DOHH2 (cell line): Measurements from ENCODE around the gene RIMBP2.

Experiments
- H3F3A ChIP-seq: fragments of 200-600 bp; sonication (generic), shearing (Covaris generic); 2 replicates; pipeline ENCODE4 v1.6.0; 2016; ENCODE audit warnings: antibody characterized with exemption, mild to moderate bottlenecking; ENCODE audit not compliant: control insufficient read depth, insufficient read depth
- H3K27ac ChIP-seq: fragments of 200-600 bp; sonication (generic); 2 replicates; pipeline ENCODE4 v1.5.1; 2014; ENCODE audit warnings: low read depth, mild to moderate bottlenecking, low read length, moderate library complexity
- H3K27me3 ChIP-seq: fragments of 200-600 bp; sonication (generic); 2 replicates; pipeline ENCODE4 v1.6.1; 2014; ENCODE audit warnings: mild to moderate bottlenecking, low read length, mixed read lengths; ENCODE audit not compliant: control insufficient read depth
- H3K36me3 ChIP-seq: fragments of 200-600 bp; sonication (generic); 2 replicates; pipeline ENCODE4 v1.6.1; 2014; ENCODE audit warnings: mild to moderate bottlenecking, low read length, moderate library complexity, mixed read lengths; ENCODE audit not compliant: control insufficient read depth
- H3K4me1 ChIP-seq: fragments of 200-600 bp; sonication (generic); 2 replicates; pipeline ENCODE4 v1.6.1; 2014; ENCODE audit warnings: mild to moderate bottlenecking, low read length, mixed read lengths; ENCODE audit not compliant: control insufficient read depth
- H3K4me2 ChIP-seq: fragments of 200-600 bp; sonication (generic); 2 replicates; pipeline ENCODE4 v1.6.0; 2014; ENCODE audit warnings: mild to moderate bottlenecking, low read length, moderate library complexity
- H3K4me3 ChIP-seq: fragments of 200-600 bp; sonication (generic); 2 replicates; pipeline ENCODE4 v1.5.1; 2014; ENCODE audit warnings: mild to moderate bottlenecking, low read length, mixed read lengths
- H3K79me2 ChIP-seq: fragments of 200-600 bp; sonication (generic); 2 replicates; pipeline ENCODE4 v1.6.1; 2014; ENCODE audit warnings: mild to moderate bottlenecking, low read length, mixed read lengths; ENCODE audit not compliant: control insufficient read depth
- H3K9me2 ChIP-seq: fragments of 200-600 bp; sonication (generic); replicated peaks from 2 replicates; pipeline ENCODE4 v1.6.1; 2014; ENCODE audit warnings: mild to moderate bottlenecking, low read length, mixed read lengths; ENCODE audit not compliant: control insufficient read depth
- H3K9me3 ChIP-seq: fragments of 200-600 bp; sonication (generic); 2 replicates; pipeline ENCODE4 v1.6.1; 2014; ENCODE audit warnings: antibody characterized with exemption, low read length, mixed read lengths; ENCODE audit not compliant: control insufficient read depth, insufficient read depth
- H4K20me1 ChIP-seq: fragments of 200-600 bp; sonication (generic); 2 replicates; pipeline ENCODE4 v1.6.0; 2014; ENCODE audit warnings: low read depth, mild to moderate bottlenecking, antibody characterized with exemption, low read length, moderate library complexity; ENCODE audit not compliant: control insufficient read depth, insufficient read depth
- EZH2phosphoT487 ChIP-seq: fragments of 200-600 bp; sonication (generic); IDR thresholded peaks from 2 replicates; pipeline ENCODE4 v1.6.1; 2017; ENCODE audit warnings: borderline replicate concordance, mild to moderate bottlenecking, antibody characterized with exemption, low read length, moderate library complexity, mixed read lengths
- TF ChIP-seq, protein P1 (sequence below): fragments of 200-600 bp; sonication (generic); IDR thresholded peaks from one replicate; pipeline ENCODE4 v1.5.1; 2014; ENCODE audit warnings: antibody characterized with exemption, mild to moderate bottlenecking, low read depth, low read length; ENCODE audit not compliant: poor library complexity, severe bottlenecking

Gene RIMBP2

DNA sequence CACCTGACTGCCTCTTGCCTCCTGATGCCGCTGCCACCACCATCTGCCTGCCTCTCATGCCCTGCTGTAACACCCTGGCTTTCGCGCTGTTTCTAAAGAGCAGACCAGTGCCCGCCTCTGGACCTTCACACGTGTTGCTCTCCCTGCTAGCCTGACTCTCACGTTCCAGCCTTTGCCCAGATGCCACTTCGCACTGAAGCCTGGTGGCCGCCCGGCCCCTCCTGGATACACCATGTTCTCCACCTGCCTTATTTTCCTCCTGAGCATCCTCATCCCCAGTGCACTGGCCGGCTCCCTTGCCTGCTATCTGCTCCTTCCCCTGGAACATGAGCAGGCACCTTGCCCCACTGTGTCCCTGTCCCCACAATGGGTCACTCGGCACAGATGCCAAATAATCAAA lies 231.9 kb downstream of the RIMBP2 start:
- Histone ChIP-seq H3K27ac (no peak overlapping the region), H3K4me2 (no peak overlapping the region), H4K20me1 (no peaks in the 10 kb centered on the region), H3K9me3 (no peaks in the 10 kb centered on the region), H3F3A (no peaks in the 10 kb centered on the region), H3K9me2 (no peaks in the 10 kb centered on the region), H3K4me1 (no peaks in the 10 kb centered on the region), H3K4me3 (no peak overlapping the region), H3K27me3 (no peaks in the 10 kb centered on the region), H3K79me2 (no peaks in the 10 kb centered on the region), H3K36me3 (no peaks in the 10 kb centered on the region)
- TF ChIP-seq, protein P1, sequence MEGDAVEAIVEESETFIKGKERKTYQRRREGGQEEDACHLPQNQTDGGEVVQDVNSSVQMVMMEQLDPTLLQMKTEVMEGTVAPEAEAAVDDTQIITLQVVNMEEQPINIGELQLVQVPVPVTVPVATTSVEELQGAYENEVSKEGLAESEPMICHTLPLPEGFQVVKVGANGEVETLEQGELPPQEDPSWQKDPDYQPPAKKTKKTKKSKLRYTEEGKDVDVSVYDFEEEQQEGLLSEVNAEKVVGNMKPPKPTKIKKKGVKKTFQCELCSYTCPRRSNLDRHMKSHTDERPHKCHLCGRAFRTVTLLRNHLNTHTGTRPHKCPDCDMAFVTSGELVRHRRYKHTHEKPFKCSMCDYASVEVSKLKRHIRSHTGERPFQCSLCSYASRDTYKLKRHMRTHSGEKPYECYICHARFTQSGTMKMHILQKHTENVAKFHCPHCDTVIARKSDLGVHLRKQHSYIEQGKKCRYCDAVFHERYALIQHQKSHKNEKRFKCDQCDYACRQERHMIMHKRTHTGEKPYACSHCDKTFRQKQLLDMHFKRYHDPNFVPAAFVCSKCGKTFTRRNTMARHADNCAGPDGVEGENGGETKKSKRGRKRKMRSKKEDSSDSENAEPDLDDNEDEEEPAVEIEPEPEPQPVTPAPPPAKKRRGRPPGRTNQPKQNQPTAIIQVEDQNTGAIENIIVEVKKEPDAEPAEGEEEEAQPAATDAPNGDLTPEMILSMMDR: no peak
- no peak for TF ChIP-seq EZH2phosphoT487

DNA sequence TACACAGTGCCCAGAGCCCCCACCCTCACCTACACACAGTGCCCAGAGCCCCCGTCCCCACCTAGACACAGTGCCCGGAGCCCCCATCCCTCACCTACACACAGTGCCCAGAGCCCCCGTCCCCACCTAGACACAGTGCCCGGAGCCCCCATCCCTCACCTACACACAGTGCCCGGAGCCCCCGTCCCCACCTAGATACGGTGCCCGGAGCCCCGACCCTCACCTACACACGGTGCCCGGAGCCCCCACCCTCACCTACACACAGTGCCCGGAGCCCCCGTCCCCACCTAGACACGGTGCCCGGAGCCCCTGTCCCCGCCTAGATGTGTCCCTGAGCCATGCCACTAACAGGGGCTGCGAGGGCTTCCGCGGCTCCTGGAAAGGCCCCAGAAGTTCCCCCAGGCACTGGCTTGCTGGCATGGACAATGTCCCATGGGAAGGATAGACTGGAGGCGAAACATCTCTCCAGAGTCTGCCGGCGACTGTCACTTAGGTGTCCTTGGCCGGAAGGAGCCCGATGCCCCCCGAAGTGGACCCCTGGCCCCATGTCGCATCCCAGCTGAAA lies 232.4 kb downstream of the RIMBP2 start:
- Histone ChIP-seq H3K36me3 (no peaks in the 10 kb centered on the region), H3K4me2 (no peak overlapping the region), H3K27ac (no peak overlapping the region), H3K9me2 (no peaks in the 10 kb centered on the region), H3K27me3 (no peaks in the 10 kb centered on the region), H4K20me1 (no peaks in the 10 kb centered on the region), H3K79me2 (no peaks in the 10 kb centered on the region), H3K4me1 (no peaks in the 10 kb centered on the region), H3K9me3 (no peaks in the 10 kb centered on the region), H3K4me3 (no peak overlapping the region), H3F3A (no peaks in the 10 kb centered on the region)
- TF ChIP-seq, protein P1: no peak
- TF ChIP-seq EZH2phosphoT487: no peak

DNA sequence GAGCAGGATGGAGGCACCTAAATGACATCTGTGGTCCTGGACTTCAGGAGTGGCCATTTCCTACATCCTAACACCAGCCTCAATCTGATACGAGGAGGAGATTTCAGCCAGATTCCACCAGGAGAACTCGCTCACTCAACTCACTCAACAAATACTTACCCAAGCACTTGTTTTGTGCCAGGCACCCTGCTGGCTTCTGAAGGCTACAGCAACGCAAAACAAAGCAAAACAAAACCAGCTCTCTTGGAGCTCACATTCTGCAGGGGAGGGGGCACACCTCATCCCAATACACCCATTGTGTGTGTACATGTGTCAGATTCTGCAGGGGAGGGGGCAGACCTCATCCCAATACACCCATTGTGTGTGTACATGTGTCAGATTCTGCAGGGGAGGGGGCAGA lies 233.7 kb downstream of the RIMBP2 start:
- Histone ChIP-seq H3K4me1 (no peaks in the 10 kb centered on the region), H3K27me3 (no peaks in the 10 kb centered on the region), H3K27ac (no peak overlapping the region), H3K9me2 (no peaks in the 10 kb centered on the region), H3K4me3 (no peak overlapping the region), H3F3A (no peaks in the 10 kb centered on the region), H3K9me3 (no peaks in the 10 kb centered on the region), H3K4me2 (no peak overlapping the region), H4K20me1 (no peaks in the 10 kb centered on the region), H3K36me3 (no peaks in the 10 kb centered on the region), H3K79me2 (no peaks in the 10 kb centered on the region)
- TF ChIP-seq, protein P1: no peak
- TF ChIP-seq EZH2phosphoT487: no peak
